Myometrial cell (primary cell): ENCODE data around the gene PPIG. TPM values are rescaled to one million over a fixed set of nuclear protein-coding genes. Genes with fewer than 3 reads are reported as not detected.

Experiments
- total RNA-seq: library from RNA; depleted of rRNA; stranded (reverse); fragments of >200 nt; gene quantifications from 2 replicates; pipeline ENCODE4 v1.2.3, GENCODE V29; 2015

Gene PPIG
- total RNA-seq = 12.4 and 20.6 TPM in 2 replicates

DNA sequence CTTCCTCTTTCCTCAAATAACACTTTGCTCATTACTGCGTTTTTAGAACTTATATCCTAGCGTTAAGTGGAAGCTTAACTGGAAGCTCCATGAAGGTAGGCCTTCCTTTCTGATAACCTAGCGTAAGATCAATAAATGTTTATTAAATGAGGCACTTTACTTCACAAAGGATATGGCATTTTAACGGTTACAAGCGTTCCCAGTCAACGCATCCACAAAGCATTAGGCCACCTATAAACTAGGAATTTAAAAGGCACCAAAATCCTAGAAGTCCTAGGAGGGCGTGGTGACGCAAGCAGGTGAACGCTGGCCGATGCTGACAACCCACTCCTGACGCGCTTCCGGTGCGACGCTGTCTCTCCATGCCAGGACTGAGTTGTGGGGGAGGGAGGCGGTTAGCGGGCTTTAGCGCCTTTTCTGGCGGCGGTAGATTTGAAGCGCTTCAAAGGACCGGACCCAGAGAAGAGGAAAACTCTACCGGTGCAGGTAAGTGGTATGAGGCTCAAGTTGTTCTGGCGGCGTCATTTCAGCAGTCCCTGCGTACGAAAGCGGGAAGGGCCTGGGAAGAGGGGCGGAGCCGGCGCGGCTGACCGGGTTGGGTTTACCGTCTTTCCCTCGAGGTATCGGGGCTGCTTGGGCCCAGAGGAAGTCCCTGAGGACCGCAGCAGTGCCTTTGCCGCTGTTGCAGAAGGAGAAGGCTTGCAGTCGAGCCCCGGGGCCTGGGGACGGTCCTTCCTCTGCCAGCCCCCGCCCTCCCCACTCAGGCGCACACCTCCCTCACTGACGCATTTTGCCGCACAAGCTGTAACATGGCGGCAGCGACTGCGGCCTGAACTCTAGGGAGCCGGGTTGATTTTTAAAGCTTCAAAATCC is at the start of gene PPIG:
Gene PPIG (plus strand): TSS at position 347 of the 873 bp plus-strand sequence. CDS start 19,691 bp downstream, outside the sequence.

DNA sequence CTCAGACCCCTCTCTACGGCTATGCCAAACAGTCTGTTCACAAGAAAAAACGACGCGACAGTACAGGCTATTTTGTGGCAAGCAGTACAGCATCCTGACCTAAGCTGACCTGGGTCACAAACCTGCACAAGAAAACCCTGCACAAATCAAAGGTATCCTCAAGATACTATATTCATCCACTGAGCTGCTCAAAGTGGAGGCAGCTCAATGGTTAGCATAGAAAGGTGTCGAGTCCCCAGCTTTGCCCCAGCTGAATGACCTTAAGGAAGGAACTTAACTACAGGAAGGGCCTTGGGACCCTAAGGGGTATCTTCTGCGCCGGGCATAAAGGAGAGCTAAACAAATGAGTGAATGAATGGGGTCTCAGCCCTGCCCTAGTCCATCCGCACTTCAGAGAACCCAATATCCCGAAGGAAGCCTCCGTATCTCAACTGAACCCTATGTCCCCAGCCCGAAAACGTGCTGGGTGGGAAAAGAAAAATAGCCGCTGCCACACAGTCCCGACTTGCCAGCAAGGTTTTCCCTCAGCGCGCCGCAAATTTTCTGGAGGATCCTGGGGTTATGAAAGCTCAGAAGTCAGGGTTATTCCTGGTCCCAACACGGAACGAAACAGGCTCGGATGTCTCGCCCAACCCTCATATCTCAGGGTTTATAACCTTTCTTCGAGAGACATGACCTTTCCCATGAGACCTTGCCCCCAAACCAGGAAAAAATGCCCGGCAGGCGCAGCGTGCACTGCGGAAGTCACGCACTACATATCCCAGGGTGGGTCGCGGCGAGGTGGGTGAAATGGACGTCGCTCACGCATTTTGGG is 10.8 kb upstream of the PPIG start, which contains the start of gene FASTKD1:
Gene FASTKD1 (minus strand): TSS at position 706 of the 814 bp plus-strand sequence. CDS start 1,836 bp downstream, outside the sequence.

Other genes starting within 250 kb of the PPIG start
- gene LRP2, start 221.8 kb upstream of the PPIG start, total RNA-seq = not detected in 2 replicates
- gene BBS5, start 104.9 kb upstream of the PPIG start, total RNA-seq = 4.9 and 6.2 TPM in 2 replicates
- 0.29 and 0.35 TPM in 2 replicates for gene KLHL41, start 74.6 kb upstream of the PPIG start, total RNA-seq
- 7.8 and 8.1 TPM in 2 replicates for gene FASTKD1, start 10.5 kb upstream of the PPIG start, total RNA-seq
- not detected in 2 replicates for gene CFAP210, start 110.1 kb downstream of the PPIG start, total RNA-seq
- 0.58 and 2.5 TPM in 2 replicates for gene PHOSPHO2, start 110.1 kb downstream of the PPIG start, total RNA-seq
- gene KLHL23, start 149.5 kb downstream of the PPIG start, total RNA-seq = 1.2 and 5.5 TPM in 2 replicates
- gene SSB, start 214.5 kb downstream of the PPIG start, total RNA-seq = 77.0 and 130 TPM in 2 replicates
- 79.0 and 79.9 TPM in 2 replicates for gene METTL5, start 240.6 kb downstream of the PPIG start, total RNA-seq
- 19.0 and 23.0 TPM in 2 replicates for gene UBR3, start 243.1 kb downstream of the PPIG start, total RNA-seq